Posterior cingulate gyrus (tissue), 11 donors: Measurements from ENCODE around the gene LRRC42.
"Not testable (repeated sequence)": the region's sequence is repeated elsewhere in the genome, so short reads cannot be mapped to it uniquely, and the experiment has no call there.

Source experiments
- DNase-seq, 10 donors: peaks; one replicate each; pipeline versions ENCODE4 v3.0.0 to v3.0.0-alpha.2; 2020 to 2021; ENCODE audit warnings: mixed read lengths in 3 of 10
- intact Hi-C: fragments of 100-400 bp; cut with DNase I; formaldehyde crosslinking; loops from one replicate; pipeline ENCODE4 v1.15.1; 2023

Gene LRRC42

DNA sequence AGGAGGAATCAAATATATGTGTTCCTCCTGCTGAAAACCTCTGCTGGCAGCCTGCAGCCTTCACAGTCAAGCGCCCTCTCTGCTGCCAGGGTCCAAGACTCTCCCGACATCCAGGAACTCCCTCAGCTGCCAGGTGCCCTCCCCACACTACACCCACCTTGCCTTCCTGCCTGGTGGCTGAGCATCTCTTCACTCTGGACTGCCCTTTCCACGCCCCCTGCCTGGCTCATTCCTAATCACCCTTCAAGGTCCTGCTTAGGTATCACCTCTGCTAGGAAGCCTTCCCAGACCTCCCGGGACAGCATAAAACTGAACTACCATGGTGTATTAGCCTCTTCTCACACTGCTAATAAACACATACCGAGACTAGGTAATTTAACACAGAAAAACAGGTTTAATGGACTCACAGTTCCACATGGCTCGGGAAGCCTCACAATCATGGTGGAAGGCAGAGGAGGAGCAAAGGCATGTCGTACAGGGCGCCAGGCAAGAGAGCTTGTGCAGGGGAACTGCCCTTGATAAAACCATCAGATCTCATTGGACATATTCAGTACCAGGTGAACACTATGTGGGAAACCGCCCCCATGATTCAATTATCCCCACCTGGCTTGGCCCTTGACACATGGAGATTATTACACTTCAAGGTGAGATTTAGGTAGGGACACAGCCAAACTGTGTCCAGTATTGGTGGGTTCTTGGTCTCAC, 56.5 kb downstream of the LRRC42 start:
- intact Hi-C loops = no loop called here
- DNase-seq = no peak

- DNase-seq = no peak
- intact Hi-C loops = no loop called here
These were observed 57.1 kb downstream of the LRRC42 start for GRCh38 chr1:54003249-54003646.

DNA sequence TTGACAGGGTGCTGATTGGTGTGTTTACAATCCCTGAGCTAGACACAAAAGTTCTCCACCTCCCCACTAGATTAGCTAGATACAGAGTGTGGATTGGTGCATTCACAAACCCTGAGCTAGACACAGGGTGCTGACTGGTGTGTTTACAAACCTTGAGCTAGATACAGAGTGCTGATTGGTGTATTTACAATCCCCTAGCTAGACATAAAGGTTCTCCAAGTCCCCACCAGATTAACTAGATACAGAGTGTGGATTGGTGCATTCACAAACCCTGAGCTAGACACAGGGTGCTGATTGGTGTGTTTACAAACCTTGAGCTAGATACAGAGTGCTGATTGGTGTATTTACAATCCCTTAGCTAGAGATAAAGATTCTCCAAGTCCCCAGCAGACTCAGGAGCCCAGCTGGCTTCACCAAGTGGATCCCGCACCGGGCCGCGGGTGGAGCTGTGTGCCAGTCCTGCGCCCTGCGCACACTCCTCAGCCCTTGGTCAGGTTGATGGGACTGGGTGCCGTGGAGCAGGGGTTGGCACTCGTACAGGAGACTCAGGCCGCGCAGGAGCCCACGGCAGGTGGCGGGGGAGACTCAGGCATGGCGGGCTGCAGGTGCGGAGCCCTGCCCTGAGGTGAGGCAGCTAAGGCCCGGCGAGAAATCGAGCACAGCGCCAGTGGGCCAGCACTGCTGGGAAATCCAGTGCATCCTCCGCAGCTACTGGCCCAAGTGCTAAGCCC, 57.8 kb downstream of the LRRC42 start:
- not testable (repeated sequence) for DNase-seq

DNA sequence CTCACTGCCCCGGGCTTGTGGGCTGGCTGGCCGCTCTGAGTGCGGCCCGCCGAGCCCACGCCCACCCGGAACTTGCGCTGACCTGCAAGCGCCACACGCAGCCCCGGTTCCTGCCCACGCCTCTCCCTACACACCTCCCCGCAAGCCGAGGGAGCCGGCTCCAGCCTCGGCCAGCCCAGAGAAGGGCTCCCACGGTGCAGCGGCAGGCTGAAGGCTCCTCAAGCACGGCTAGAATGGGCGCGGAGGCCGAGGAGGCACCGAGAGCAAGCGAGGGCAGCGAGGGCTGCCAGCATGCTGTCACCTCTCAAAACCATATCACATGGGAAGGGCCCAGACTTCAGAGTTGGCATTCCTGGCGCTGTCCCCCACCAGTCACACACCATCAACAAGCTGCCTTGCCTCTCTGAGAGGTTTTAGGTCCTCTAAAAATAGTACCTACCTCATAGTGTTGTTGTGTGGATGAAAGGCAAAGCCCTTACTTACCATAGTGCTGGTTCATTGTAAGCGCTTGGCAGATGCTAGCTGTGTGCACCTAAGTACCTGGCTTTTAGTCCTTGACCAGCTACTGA, 58.4 kb downstream of the LRRC42 start:
- intact Hi-C loops = no loop called here

More for the DNA sequence above, 57.8 kb downstream of the LRRC42 start:
- intact Hi-C loops = not testable (repeated sequence)

DNA sequence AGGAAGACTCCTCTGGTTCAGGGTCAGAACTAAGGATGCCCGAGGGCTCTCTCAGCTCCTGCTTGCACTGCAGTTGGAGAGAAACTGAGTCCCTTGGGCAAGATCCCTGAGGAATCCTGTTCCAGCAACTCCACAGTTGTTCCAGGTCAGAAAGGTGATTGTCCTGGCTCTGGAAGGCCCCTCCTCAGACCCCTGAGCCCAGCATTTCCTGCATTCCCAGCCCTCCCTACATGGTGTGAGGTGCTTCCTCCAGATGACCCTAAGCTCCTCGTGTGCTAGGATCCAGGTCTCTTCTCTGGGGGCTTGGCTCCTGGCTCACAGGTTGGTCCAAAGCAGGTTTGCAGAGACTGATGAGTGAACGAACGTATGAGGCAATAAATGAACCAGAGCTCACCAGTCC, 60.4 kb downstream of the LRRC42 start:
- intact Hi-C loops = no loop called here
- DNase-seq = no peak

More for the DNA sequence above, 58.4 kb downstream of the LRRC42 start:
- no peak for DNase-seq

DNA sequence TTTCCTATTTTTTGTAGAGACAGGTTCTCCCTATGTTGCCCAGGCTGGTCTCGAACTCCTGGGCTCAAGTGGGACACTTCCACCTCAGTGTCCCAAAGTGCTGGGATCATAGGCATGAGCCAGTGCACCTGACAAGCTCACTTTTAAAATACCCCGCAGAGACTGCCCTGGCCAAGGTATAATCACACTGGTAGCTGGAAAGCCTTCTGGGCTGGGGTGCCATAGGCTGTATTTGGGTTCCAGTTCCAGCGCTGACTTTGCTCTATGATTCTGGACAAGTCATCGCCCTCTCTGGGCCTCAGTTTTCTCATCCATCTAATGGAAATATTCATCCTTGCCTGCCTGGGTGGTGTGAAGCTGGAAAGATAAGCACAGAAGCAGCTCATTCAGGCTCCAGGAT, 61.5 kb downstream of the LRRC42 start:
- intact Hi-C loops = no loop called here
- no peak for DNase-seq

DNA sequence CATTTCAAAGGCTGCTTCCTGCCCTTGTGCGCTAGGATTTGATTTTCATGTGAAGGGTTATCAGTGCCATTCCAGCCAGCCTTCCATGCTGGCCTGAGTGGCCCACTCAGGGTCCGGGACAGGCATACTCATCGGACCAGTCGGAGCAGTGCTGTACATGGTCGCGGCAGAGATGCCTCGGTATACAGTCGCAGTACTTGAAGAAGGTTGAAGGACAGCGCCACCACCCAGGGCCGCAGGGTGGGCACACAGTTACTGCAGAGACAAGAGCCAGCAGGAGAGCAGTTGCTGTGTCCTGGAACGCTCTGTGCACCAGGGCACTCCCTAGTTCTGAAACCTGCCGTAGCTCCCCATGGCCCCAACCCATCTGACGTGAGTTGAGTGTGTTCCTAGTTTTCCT, 62.7 kb downstream of the LRRC42 start:
- intact Hi-C loops = no loop called here
- DNase-seq = no peak

GRCh38 chr1:54009406-54009805, 63.3 kb downstream of the LRRC42 start:
- intact Hi-C loops = no loop called here
- DNase-seq = no peak

DNA sequence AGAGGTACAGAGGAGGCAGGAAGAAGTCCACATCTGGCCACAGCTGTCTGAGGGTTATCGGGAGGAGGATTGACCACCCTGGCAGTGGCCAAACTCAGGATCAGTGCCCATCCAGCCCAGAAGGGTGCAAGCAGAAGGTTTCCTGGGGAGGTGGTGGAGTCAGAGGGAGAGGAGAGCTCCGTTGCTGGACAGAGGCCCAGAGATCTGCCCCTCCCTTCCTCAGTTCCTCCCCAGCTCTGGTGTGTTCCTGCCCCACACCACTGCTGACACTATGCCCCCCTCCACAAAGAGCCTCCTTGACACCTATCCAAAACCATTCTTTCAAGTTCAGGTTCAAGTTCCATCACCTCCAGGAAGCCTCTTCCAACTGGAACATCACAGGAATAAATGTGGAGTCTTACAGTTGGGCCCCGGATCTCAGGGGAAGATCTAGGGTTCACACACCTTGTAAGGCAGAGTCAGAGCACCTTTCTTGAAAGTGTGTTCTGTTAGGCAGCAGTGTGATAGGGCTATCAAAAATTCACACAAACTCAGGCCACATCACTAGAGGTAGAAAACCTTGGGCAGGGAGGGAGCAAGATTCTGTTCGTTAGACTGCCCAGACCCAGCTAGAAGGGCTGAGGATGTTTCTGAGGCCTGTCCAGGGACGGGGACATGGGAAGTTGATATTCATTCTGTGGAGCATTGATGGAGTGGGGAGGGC, 64.4 kb downstream of the LRRC42 start:
- no peak for DNase-seq
- intact Hi-C loops = no loop called here

- intact Hi-C loops = no loop called here
- DNase-seq = no peak
These were observed 65.3 kb downstream of the LRRC42 start for GRCh38 chr1:54011316-54012007.

- DNase-seq = no peak
- intact Hi-C loops = no loop called here
These were observed 65.8 kb downstream of the LRRC42 start for GRCh38 chr1:54012008-54012325.

DNA sequence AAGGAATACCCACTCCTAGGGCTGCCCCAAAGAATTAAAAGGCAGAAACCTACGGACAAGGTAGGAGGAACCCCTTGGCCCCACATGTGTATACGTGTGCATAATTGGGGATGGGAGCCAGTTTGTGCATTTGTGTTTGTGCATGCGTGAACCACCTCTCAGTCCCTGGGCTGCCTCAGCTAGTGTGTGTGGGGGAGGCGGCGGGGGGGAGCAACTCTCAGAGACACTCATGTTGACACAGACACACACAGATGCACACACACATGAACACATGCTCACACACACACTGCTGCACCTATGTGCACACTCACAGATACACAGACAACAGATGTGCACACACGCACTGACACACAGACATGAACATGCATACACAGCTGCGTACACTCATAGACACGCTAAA, 66.7 kb downstream of the LRRC42 start:
- intact Hi-C loops = no loop called here
- DNase-seq = no peak

- intact Hi-C loops = no loop called here
- no peak for DNase-seq
These were observed 67.4 kb downstream of the LRRC42 start for GRCh38 chr1:54013393-54014008.

DNA sequence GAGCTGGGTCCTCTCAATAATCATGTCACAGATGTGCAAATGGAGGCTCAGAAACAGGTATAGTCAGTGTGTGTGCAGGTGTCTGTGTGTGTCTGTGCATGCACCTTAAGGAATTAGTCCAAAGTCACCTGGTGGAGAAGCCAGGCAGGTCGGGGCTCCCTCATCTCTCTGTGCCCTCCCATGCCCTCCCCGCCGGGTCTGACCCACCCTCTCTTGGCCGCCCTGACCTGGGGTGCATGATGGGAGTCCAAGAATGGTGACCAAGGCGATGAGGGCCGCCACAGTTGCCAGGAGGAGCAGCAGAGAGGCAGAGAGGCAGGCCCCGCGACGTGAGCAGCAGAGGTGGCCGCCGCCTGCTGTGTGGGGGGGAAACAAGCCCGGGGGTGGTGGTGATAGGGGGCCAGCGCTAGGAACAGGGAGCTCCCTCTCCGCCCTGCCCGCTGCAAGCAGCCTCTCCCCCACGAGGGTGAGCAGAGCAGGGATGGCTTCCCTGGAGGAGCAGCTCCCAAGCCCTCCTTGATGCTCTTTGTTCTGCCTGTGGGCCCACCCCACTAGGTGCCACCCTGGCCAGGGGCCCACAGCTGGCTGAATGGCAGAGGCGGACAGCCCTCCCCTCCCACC, 68.0 kb downstream of the LRRC42 start:
- intact Hi-C loops = no loop called here
- DNase-seq = peak in 1 of 10 donors; percentile 71

DNA sequence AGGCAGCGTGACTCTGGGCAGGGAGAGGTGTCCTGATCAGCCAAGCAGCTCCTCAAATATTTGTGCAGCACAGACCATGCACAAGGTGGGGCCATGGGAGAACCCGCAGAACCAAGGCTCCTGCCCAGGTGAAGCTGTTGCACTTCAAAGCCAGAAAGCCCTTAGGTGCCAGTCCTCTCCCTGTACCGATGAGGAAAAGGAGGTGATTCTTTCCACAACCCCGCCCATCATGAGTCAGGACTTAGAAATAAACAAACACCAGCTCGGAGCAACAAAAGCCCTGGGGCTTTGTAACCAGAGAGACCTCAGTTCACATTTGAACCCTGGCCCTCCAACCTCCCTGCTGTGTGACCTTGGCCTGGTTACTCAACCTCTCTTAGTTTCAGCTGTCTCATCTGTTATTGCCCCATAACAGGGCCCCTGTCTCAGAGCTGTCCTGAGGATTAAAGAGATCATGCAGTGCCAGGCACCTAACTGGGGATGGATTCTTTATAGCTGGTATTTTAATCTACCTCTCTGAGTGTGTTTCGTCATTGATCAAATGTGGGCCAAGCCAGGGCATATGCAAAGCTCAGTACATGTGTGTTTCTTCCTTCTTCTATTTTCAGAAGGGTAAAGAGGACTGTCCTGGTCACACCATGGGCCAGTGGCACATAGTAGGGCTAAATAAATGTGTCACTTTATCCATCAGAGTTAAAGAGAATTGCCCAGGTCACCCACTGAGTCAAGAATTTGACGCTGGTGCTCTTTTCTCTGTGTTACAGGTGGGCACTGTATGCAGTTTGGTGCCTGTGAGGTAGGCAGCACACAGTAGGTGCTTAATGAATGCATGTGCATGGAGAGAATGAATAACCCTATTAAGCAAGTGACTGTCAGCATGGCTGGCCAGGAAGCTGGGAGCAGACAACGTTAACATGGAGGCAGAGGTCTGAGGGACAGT, 70.5 kb downstream of the LRRC42 start:
- intact Hi-C loops = no loop called here
- no peak for DNase-seq
